IPS-NIHi11 (cell line): ENCODE results near the gene APOM.

Experiments
- DNase-seq: peaks from one replicate; pipeline ENCODE4 v3.0.0; 2012; ENCODE audit warnings: mixed read lengths, low spot score

APOM gene

GRCh38 chr6:31658158-31658688 lies 2.5 kb downstream of the APOM start:
- DNase-seq = no peak

- no peak for DNase-seq
Measured at GRCh38 chr6:31658983-31659648, 3.4 kb downstream of the APOM start.

GRCh38 chr6:31659649-31660380 lies 4.1 kb downstream of the APOM start:
- no peak for DNase-seq

- peak; percentile 92 for DNase-seq
Measured at GRCh38 chr6:31660381-31661261, 4.9 kb downstream of the APOM start, which contains the start of gene C6orf47. TSS of gene C6orf47 (minus strand) at chr6:31660778. CDS start at chr6:31659947, 831 bp downstream.

- DNase-seq = no peak
Measured at GRCh38 chr6:31661262-31662123, 5.8 kb downstream of the APOM start.

GRCh38 chr6:31662124-31662723 lies 6.5 kb downstream of the APOM start:
- no peak for DNase-seq

- no peak for DNase-seq
Measured at GRCh38 chr6:31663126-31663960, 7.6 kb downstream of the APOM start.

GRCh38 chr6:31663961-31664789 lies 8.5 kb downstream of the APOM start:
- no peak for DNase-seq

GRCh38 chr6:31664790-31665500 lies 9.3 kb downstream of the APOM start, which contains the start of gene GPANK1:
TSS of gene GPANK1 (minus strand) at chr6:31664997. CDS start at chr6:31664478, 519 bp downstream.
- peak; percentile 55 for DNase-seq

- peak; percentile 96 for DNase-seq
Measured at GRCh38 chr6:31665501-31666336, 10.0 kb downstream of the APOM start, which contains the start of gene CSNK2B. TSS of gene CSNK2B (plus strand) at chr6:31666080. CDS start at chr6:31666832, 752 bp downstream.

- DNase-seq = no peak
Measured at GRCh38 chr6:31666337-31666965, 10.8 kb downstream of the APOM start.

GRCh38 chr6:31669676-31670075 lies 14.0 kb downstream of the APOM start, which contains the start of gene LY6G5B:
TSS of gene LY6G5B (plus strand) at chr6:31669976. CDS start at chr6:31670951, 975 bp downstream.
- no peak for DNase-seq

- DNase-seq = no peak
Measured at GRCh38 chr6:31676322-31676903, 20.7 kb downstream of the APOM start.

GRCh38 chr6:31676904-31677303 lies 21.2 kb downstream of the APOM start:
- no peak for DNase-seq

GRCh38 chr6:31677955-31678354 lies 22.3 kb downstream of the APOM start:
- no peak for DNase-seq
